Measurements from ENCODE around the gene SNAPIN. TPM values are rescaled to one million over a fixed set of nuclear protein-coding genes. Genes with fewer than 3 reads are reported as not detected.

Gene SNAPIN
- total and polyA plus RNA-seq, 8 donors: 7.5 to 27.3 (median 12.5) TPM

GRCh38 chr1:153610811-153611301, 47.6 kb upstream of the SNAPIN start:
- no peaks in the 10 kb centered on the region for H3K4me1 ChIP-seq
- 84 to 89% methylated on average over 7 of the region's 7 CpGs for WGBS, 2 donors
- ATAC-seq (no peak), FAIRE-seq (no peak), DNase-seq (peak in 1 of 6 donors; percentile 14)
- H3K27ac ChIP-seq: no peak overlapping the region
- intact Hi-C loops (cut with DNase I): no loop called here
- no peaks in the 10 kb centered on the region for H3K27me3 ChIP-seq
- H3K9me3 ChIP-seq: no peaks in the 10 kb centered on the region
- TF ChIP-seq CTCF (IDR thresholded peaks at IDR 0.05): no peak
- no peak overlapping the region for H3K4me3 ChIP-seq
- H3K36me3 ChIP-seq: peaks cover 0 to 11% (median 0%) of the 10 kb centered on the region in 3 donors

GRCh38 chr1:153611356-153611755, 47.1 kb upstream of the SNAPIN start:
- peaks cover 0 to 11% (median 0%) of the 10 kb centered on the region in 3 donors for H3K36me3 ChIP-seq
- peaks cover 0 to 2% (median 0%) of the 10 kb centered on the region in 3 donors for H3K4me1 ChIP-seq
- DNase-seq (no peak), FAIRE-seq (no peak), ATAC-seq (no peak)
- no peak for TF ChIP-seq CTCF (IDR thresholded peaks at IDR 0.05)
- no peak overlapping the region for H3K27ac ChIP-seq
- intact Hi-C loops (cut with DNase I): no loop called here
- H3K4me3 ChIP-seq: no peak overlapping the region
- no peaks in the 10 kb centered on the region for H3K27me3 ChIP-seq
- H3K9me3 ChIP-seq: no peaks in the 10 kb centered on the region
- WGBS, 2 donors: 65 to 83% methylated on average over 1 of the region's 1 CpG

GRCh38 chr1:153612111-153612754, 46.3 kb upstream of the SNAPIN start:
- no peaks in the 10 kb centered on the region for H3K9me3 ChIP-seq
- no peaks in the 10 kb centered on the region for H3K27me3 ChIP-seq
- H3K4me3 ChIP-seq: peak overlapping the region; percentile 29 to 60 (median 34)
- 20 to 31% methylated on average over 11 of the region's 11 CpGs for WGBS, 2 donors
- intact Hi-C loops (cut with DNase I): no loop called here
- peaks cover 0 to 2% (median 0%) of the 10 kb centered on the region in 3 donors for H3K4me1 ChIP-seq
- peaks cover 0 to 5% (median 0%) of the 10 kb centered on the region in 3 donors for H3K36me3 ChIP-seq
- DNase-seq (no peak), ATAC-seq (peak; percentile 14 to 32 (median 27)), FAIRE-seq (no peak)
- TF ChIP-seq CTCF (IDR thresholded peaks at IDR 0.05): no peak
- H3K27ac ChIP-seq: peak overlapping the region; percentile 18 to 83 (median 58)

GRCh38 chr1:153612755-153613331, 45.7 kb upstream of the SNAPIN start, which contains the start of gene S100A16:
S100A16 (minus strand) TSS chr1:153613137; CDS start chr1:153608151, 4,986 bp downstream.
- Histone ChIP-seq H3K27me3 (no peaks in the 10 kb centered on the region), H3K36me3 (no peaks in the 10 kb centered on the region), H3K9me3 (no peaks in the 10 kb centered on the region), H3K27ac (peak within 1 kb of the TSS; percentile 18 to 83 (median 58)), H3K4me1 (peaks cover 0 to 2% (median 0%) of the 10 kb centered on the region in 3 donors), H3K4me3 (peak within 1 kb of the TSS; percentile 29 to 60 (median 34))
- FAIRE-seq: no peak
- peak; percentile 81 to 86 (median 82) for ATAC-seq
- intact Hi-C loops (cut with DNase I): no loop called here
- 6 to 22% methylated on average over 9 of the region's 9 CpGs for WGBS, 2 donors
- DNase-seq: peak; percentile 75 to 93 (median 82)
- no peak for TF ChIP-seq CTCF (IDR thresholded peaks at IDR 0.05)

Data from pancreas (tissue), 10 donors.